ENCODE results near the gene ARHGAP26.

Gene ARHGAP26

GRCh38 chr5:142753116-142753631 is 17.0 kb upstream of the ARHGAP26 start:
- DNase-seq = no peak

GRCh38 chr5:142754031-142754430 is 16.1 kb upstream of the ARHGAP26 start:
- no peak for DNase-seq

- DNase-seq = no peak
Measured at GRCh38 chr5:142756576-142756975, 13.6 kb upstream of the ARHGAP26 start.

- no peak for DNase-seq
Measured at GRCh38 chr5:142757564-142757963, 12.6 kb upstream of the ARHGAP26 start.

- no peak for DNase-seq
Measured at GRCh38 chr5:142758062-142758795, 11.9 kb upstream of the ARHGAP26 start.

- no peak for DNase-seq
Measured at GRCh38 chr5:142758796-142759145, 11.4 kb upstream of the ARHGAP26 start.

GRCh38 chr5:142763701-142764100 is 6.5 kb upstream of the ARHGAP26 start:
- no peak for DNase-seq

- no peak for DNase-seq
Measured at GRCh38 chr5:142767178-142767577, 3.0 kb upstream of the ARHGAP26 start.

GRCh38 chr5:142767911-142768310 is 2.3 kb upstream of the ARHGAP26 start:
- no peak for DNase-seq

GRCh38 chr5:142769251-142769792 is 855 bp upstream of the ARHGAP26 start:
- no peak for DNase-seq

GRCh38 chr5:142770650-142771609 is 753 bp downstream of the ARHGAP26 start:
- DNase-seq = peak; percentile 60

GRCh38 chr5:142771666-142772065 is 1.5 kb downstream of the ARHGAP26 start:
- DNase-seq = no peak

- DNase-seq = peak; percentile 13
Measured at GRCh38 chr5:142772446-142773293, 2.5 kb downstream of the ARHGAP26 start.

- DNase-seq = no peak
Measured at GRCh38 chr5:142777099-142777498, 6.9 kb downstream of the ARHGAP26 start.

GRCh38 chr5:142777850-142778249 is 7.7 kb downstream of the ARHGAP26 start:
- DNase-seq = no peak

GRCh38 chr5:142779163-142779840 is 9.1 kb downstream of the ARHGAP26 start:
- no peak for DNase-seq

GRCh38 chr5:142780871-142781270 is 10.7 kb downstream of the ARHGAP26 start:
- DNase-seq = no peak

GRCh38 chr5:142782976-142783530 is 12.9 kb downstream of the ARHGAP26 start:
- no peak for DNase-seq

- DNase-seq = peak; percentile 47
Measured at GRCh38 chr5:142783601-142784341, 13.6 kb downstream of the ARHGAP26 start.

GRCh38 chr5:142784401-142784955 is 14.3 kb downstream of the ARHGAP26 start:
- DNase-seq = no peak
